Osteocyte (in vitro differentiated cells): ENCODE measurements around the gene DPP7. TPM values are rescaled to one million over a fixed set of nuclear protein-coding genes. Genes with fewer than 3 reads are reported as not detected.
"Not testable (repeated sequence)": the region's sequence is repeated elsewhere in the genome, so short reads cannot be mapped to it uniquely, and the experiment has no call there.

Source experiments
- DNase-seq: peaks from one replicate; pipeline ENCODE4 v3.0.0; 2021; ENCODE audit warnings: mixed read lengths; ENCODE audit not compliant: unreplicated experiment; ENCODE audit errors: extremely low spot score
- H3K27ac Mint-ChIP-seq: one replicate; pipeline ENCODE4 v1.8.0; 2021; ENCODE audit warnings: mild to moderate bottlenecking, mixed read lengths; ENCODE audit not compliant: unreplicated experiment
- H3K27me3 Mint-ChIP-seq: one replicate; pipeline ENCODE4 v1.8.0; 2021; ENCODE audit warnings: mixed read lengths; ENCODE audit not compliant: unreplicated experiment
- H3K36me3 Mint-ChIP-seq: one replicate; pipeline ENCODE4 v1.8.0; 2021; ENCODE audit warnings: mixed read lengths; ENCODE audit not compliant: unreplicated experiment
- H3K4me1 Mint-ChIP-seq: one replicate; pipeline ENCODE4 v1.8.0; 2021; ENCODE audit warnings: mixed read lengths; ENCODE audit not compliant: unreplicated experiment
- H3K4me3 Mint-ChIP-seq: one replicate; pipeline ENCODE4 v1.8.0; 2021; ENCODE audit warnings: mild to moderate bottlenecking, moderate library complexity, mixed read lengths; ENCODE audit not compliant: unreplicated experiment
- H3K9me3 Mint-ChIP-seq: one replicate; pipeline ENCODE4 v1.8.0; 2021; ENCODE audit warnings: mixed read lengths; ENCODE audit not compliant: unreplicated experiment
- CTCF ChIP-seq: fragments of 200-600 bp; sonication (generic); IDR thresholded peaks from 2 replicates; pipeline ENCODE4 v1.5.0; 2021; ENCODE audit warnings: antibody characterized with exemption, mild to moderate bottlenecking, moderate library complexity
- total RNA-seq: library from RNA; stranded (reverse); gene quantifications from 2 replicates; pipeline ENCODE4 v1.2.1, GENCODE V29; 2021

DPP7 gene
- total RNA-seq, 1 donor from 2014 or later: 118 TPM

DNA sequence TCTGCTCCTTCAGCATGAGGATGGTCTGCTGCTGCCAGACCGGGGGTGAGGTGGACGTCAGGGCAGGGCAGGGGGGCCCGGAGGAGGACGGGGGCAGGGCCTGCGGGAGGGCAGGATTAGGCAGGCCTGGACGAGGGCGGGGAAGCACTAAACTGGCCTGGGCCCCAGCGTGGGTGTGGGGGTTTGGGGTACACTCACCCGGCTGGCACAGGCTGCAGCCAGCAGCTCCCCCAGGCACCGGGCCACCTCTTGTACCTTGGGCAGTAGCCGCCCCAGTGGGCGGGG, 49.7 kb downstream of the DPP7 start:
- no peak for DNase-seq
- no peak overlapping the region for H3K4me3 Mint-ChIP-seq
- no peak for TF ChIP-seq CTCF
- peaks cover 3% of the 10 kb centered on the region for H3K4me1 Mint-ChIP-seq
- H3K27me3 Mint-ChIP-seq: no peaks in the 10 kb centered on the region
- H3K36me3 Mint-ChIP-seq: no peaks in the 10 kb centered on the region
- H3K27ac Mint-ChIP-seq: no peak overlapping the region
- H3K9me3 Mint-ChIP-seq: no peaks in the 10 kb centered on the region

DNA sequence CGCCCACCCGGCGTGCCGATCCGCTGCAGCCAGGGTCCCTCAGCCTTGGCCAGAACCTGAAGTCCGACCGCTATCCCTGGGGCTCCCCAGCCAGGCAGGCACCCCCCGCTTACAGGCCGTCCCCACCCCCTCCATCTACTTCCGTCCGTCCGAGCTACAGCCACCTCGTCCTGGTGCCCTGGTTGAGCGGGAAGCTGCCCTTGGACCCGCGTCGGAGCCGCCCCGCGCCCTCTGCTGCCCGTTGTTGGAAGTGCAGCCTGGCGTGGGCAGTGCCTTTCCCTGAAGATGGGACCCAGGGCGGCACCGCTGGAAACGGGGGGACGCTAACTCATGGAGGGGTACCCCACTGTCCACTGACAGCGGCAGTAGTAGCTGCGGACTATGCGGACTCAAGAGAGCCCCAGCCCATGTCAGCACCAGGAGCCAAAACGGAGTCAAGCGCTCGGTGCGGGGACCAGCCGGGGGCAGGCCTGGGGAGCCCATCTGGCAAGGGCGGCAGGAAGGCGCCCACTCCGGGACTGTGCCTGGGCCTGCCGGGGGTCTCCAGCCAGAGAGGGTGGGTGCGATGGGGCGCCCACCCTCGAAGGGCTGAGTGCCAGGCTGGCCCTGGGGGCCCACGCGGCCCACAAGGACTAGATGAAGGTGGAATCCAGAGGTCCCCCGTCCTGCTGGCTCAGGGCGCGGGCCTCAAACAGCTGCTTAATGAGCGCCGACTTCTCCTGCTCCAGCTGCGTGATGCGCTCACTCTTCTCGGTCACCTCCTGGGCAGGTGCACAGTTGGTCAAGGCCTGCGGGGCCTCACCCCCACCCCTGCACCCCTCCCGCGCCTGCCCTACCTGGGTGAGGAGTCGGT, 50.3 kb downstream of the DPP7 start:
- DNase-seq: no peak
- H3K27me3 Mint-ChIP-seq: no peaks in the 10 kb centered on the region
- no peak overlapping the region for H3K4me3 Mint-ChIP-seq
- no peaks in the 10 kb centered on the region for H3K9me3 Mint-ChIP-seq
- peaks cover 3% of the 10 kb centered on the region for H3K4me1 Mint-ChIP-seq
- TF ChIP-seq CTCF: peak; percentile 91
- no peak overlapping the region for H3K27ac Mint-ChIP-seq
- no peaks in the 10 kb centered on the region for H3K36me3 Mint-ChIP-seq

- H3K27me3 Mint-ChIP-seq: no peaks in the 10 kb centered on the region
- no peak for DNase-seq
- H3K36me3 Mint-ChIP-seq: no peaks in the 10 kb centered on the region
- H3K4me3 Mint-ChIP-seq: no peak overlapping the region
- no peaks in the 10 kb centered on the region for H3K9me3 Mint-ChIP-seq
- H3K4me1 Mint-ChIP-seq: peaks cover 3% of the 10 kb centered on the region
- no peak for TF ChIP-seq CTCF
- H3K27ac Mint-ChIP-seq: no peak overlapping the region
Measured at GRCh38 chr9:137063311-137064026, 51.1 kb downstream of the DPP7 start.

DNA sequence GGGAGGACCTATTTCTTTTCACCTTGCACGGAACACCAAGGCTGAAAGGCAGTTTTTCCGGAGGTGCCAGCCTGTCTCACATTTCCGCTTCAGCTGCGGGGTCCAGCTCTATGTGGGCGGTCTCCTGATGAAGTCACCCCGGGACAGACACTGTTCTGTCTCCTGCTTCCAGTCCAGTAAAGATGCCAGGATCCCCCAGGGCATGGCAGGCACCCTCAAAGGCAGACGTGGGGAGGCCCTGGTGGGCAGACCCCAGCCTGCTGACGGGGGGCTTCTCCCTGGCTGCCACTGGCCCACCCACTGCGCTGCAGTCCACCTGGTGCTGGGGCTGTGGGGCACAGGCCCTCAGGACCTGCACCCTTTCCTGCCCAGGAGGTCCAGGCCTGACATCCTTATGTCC, 51.7 kb downstream of the DPP7 start:
- H3K4me1 Mint-ChIP-seq, DNase-seq, H3K9me3 Mint-ChIP-seq, H3K27ac Mint-ChIP-seq, H3K36me3 Mint-ChIP-seq, H3K4me3 Mint-ChIP-seq, H3K27me3 Mint-ChIP-seq: not testable (repeated sequence)

DNA sequence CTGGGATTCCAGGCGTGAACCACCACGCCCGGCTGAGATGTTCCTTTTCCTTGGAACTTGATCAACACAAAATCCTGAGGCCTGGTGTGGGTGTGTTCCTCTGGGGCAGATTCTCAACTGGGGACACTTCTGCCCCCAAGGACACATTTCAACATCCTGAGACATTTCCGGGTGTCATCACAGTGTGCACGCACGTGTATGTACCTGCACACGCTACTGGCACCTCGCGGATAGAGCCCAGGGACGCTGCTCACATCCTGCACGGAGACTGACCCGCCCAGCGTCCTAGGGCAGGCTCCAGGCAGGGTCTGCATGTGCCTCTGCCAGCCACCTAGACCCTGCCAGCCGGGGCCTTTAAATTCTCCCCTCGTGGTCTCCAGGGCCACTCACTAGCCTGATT, 52.1 kb downstream of the DPP7 start:
- no peak for DNase-seq
- no peaks in the 10 kb centered on the region for H3K27me3 Mint-ChIP-seq

More for the DNA sequence above, 52.1 kb downstream of the DPP7 start:
- no peak for TF ChIP-seq CTCF
- Mint-ChIP-seq H3K4me3 (no peak overlapping the region), H3K4me1 (peaks cover 8% of the 10 kb centered on the region), H3K27ac (no peak overlapping the region), H3K9me3 (no peaks in the 10 kb centered on the region), H3K36me3 (no peaks in the 10 kb centered on the region)

Other genes with a start within 250 kb of the DPP7 start
- gene EDF1, start 248.4 kb downstream of the DPP7 start, total RNA-seq: 338 and 342 TPM in 2 replicates
- gene TRAF2, start 228.2 kb downstream of the DPP7 start, total RNA-seq: 12.2 and 14.4 TPM in 2 replicates
- gene FBXW5, start 170.0 kb downstream of the DPP7 start, total RNA-seq: 84.4 and 93.0 TPM in 2 replicates
- 1.3 and 1.7 TPM in 2 replicates for gene C8G, start 169.5 kb downstream of the DPP7 start, total RNA-seq
- gene LCN12, start 162.5 kb downstream of the DPP7 start, total RNA-seq: 0.57 and 1.4 TPM in 2 replicates
- gene PTGDS, start 137.2 kb downstream of the DPP7 start, total RNA-seq: 123 and 129 TPM in 2 replicates
- gene LCNL1, start 131.7 kb downstream of the DPP7 start, total RNA-seq: 3.0 and 3.4 TPM in 2 replicates
- gene PAXX, start 122.3 kb downstream of the DPP7 start, total RNA-seq: 38.5 and 51.4 TPM in 2 replicates
- gene CLIC3, start 118.2 kb downstream of the DPP7 start, total RNA-seq: 0.52 TPM in 1 of 2 replicates, not detected in the other
- 47.6 and 55.1 TPM in 2 replicates for gene ABCA2, start 86.5 kb downstream of the DPP7 start, total RNA-seq
- gene FUT7, start 82.6 kb downstream of the DPP7 start, total RNA-seq: 0.13 TPM in 1 of 2 replicates, not detected in the other
- gene NPDC1, start 68.6 kb downstream of the DPP7 start, total RNA-seq: 84.4 and 91.0 TPM in 2 replicates
- gene ENTPD2, start 60.7 kb downstream of the DPP7 start, total RNA-seq: 0.46 TPM in 1 of 2 replicates, not detected in the other
- gene SAPCD2, start 44.2 kb downstream of the DPP7 start, total RNA-seq: 3.1 and 3.4 TPM in 2 replicates
- gene UAP1L1, start 37.2 kb downstream of the DPP7 start, total RNA-seq: 34.2 and 38.3 TPM in 2 replicates
- 109 and 120 TPM in 2 replicates for gene MAN1B1, start 27.7 kb downstream of the DPP7 start, total RNA-seq
- gene GRIN1, start 24.4 kb upstream of the DPP7 start, total RNA-seq: not detected in 2 replicates
- not detected in 2 replicates for gene LRRC26, start 55.3 kb upstream of the DPP7 start, total RNA-seq
- gene TMEM210, start 57.3 kb upstream of the DPP7 start, total RNA-seq: not detected in 2 replicates
- gene ANAPC2, start 73.8 kb upstream of the DPP7 start, total RNA-seq: 59.3 and 61.0 TPM in 2 replicates
- gene SSNA1, start 73.9 kb upstream of the DPP7 start, total RNA-seq: 57.4 and 58.1 TPM in 2 replicates
- gene TPRN, start 86.0 kb upstream of the DPP7 start, total RNA-seq: 19.8 and 21.7 TPM in 2 replicates
- gene TMEM203, start 90.9 kb upstream of the DPP7 start, total RNA-seq: 40.5 and 41.2 TPM in 2 replicates
- gene NDOR1, start 91.0 kb upstream of the DPP7 start, total RNA-seq: 15.5 and 20.5 TPM in 2 replicates
- gene RNF208, start 107.5 kb upstream of the DPP7 start, total RNA-seq: 7.2 and 8.0 TPM in 2 replicates
- 1.5 and 1.7 TPM in 2 replicates for gene CYSRT1, start 110.4 kb upstream of the DPP7 start, total RNA-seq
- not detected in 2 replicates for gene RNF224, start 112.8 kb upstream of the DPP7 start, total RNA-seq
- gene SLC34A3, start 116.2 kb upstream of the DPP7 start, total RNA-seq: not detected in 2 replicates
- 132 and 136 TPM in 2 replicates for gene TUBB4B, start 126.6 kb upstream of the DPP7 start, total RNA-seq
- gene STPG3, start 136.6 kb upstream of the DPP7 start, total RNA-seq: 0.50 and 0.78 TPM in 2 replicates
- gene NELFB, start 140.6 kb upstream of the DPP7 start, total RNA-seq: 54.1 and 57.6 TPM in 2 replicates
- 1.2 and 1.9 TPM in 2 replicates for gene TOR4A, start 163.0 kb upstream of the DPP7 start, total RNA-seq
- 1.8 and 2.1 TPM in 2 replicates for gene NRARP, start 187.5 kb upstream of the DPP7 start, total RNA-seq